Measurements from ENCODE around the gene TADA2B.

TADA2B gene

DNA sequence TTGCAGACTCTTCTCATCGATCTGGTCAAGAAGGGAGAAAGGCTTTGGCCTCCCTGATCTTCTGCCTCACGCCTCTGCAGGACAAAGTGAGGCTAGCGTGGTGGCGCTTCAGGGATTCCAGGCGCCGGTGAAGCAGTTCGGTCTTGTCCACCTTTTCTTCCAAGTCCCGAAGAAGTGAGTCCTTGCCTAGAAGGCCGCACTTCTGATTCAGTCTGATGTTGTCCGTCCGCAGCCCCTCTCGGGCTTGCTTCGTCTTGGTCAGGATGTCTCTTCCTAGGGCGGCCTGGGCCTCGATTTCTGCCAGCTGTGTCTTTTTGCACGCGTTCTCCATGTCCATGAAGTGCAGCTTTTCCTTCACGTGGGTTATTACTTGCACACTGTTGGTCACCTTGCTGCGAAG is 1.9 kb upstream of the TADA2B start:
- TF ChIP-seq, protein P1, sequence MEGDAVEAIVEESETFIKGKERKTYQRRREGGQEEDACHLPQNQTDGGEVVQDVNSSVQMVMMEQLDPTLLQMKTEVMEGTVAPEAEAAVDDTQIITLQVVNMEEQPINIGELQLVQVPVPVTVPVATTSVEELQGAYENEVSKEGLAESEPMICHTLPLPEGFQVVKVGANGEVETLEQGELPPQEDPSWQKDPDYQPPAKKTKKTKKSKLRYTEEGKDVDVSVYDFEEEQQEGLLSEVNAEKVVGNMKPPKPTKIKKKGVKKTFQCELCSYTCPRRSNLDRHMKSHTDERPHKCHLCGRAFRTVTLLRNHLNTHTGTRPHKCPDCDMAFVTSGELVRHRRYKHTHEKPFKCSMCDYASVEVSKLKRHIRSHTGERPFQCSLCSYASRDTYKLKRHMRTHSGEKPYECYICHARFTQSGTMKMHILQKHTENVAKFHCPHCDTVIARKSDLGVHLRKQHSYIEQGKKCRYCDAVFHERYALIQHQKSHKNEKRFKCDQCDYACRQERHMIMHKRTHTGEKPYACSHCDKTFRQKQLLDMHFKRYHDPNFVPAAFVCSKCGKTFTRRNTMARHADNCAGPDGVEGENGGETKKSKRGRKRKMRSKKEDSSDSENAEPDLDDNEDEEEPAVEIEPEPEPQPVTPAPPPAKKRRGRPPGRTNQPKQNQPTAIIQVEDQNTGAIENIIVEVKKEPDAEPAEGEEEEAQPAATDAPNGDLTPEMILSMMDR (IDR thresholded peaks at IDR 0.05; ENCODE audit: control extremely low read depth, extremely low read depth, low read depth, missing control alignments) = no peak
- DNase-seq (ENCODE audit: extremely low spot score) = no peak
- CTCF ChIA-PET = interaction anchor here (1.2 to 7.1 kb wide), 8 partner anchors 10 to 67 kb away, joined by 3 to 115 read pairs (median 17); partner anchors contain the start of gene GRPEL1
- POLR2A ChIA-PET = no interaction called here

DNA sequence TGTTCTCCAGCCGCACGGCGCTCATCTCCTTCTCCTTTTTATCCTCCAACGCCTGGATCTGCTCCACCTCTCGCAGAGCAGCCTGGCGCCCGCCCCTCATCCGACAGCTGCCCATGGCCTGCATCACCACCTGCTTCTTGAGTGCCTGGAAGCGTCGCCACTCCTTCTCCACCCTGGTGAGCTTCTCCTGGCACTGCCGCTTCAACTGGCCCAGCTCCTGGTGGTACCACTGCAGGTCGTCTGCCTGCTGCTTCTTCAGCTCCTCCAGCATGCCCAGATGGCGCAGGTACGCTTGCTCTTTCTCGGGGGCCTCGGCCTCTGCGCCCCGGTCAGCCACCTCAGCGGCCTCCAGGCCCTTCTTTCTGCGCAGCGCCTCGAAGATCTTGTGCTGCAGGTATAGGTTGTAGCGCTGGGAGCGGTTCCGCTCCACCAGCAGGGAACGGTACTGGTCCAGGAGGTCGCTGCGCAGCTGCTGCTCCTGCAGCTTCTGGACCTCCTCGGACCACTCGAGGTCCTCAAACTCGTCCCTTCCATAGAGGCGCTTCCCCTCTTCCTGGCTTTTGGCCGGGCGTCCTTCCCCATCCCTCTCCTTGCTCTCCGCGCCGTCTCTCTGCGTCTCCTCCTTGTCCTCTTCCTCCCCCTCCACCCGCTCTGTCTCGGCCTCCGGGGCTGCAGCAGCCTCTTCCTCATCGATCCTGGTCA is 1.2 kb upstream of the TADA2B start:
- ChIA-PET POLR2A (no interaction called here), CTCF (interaction anchor here (0.9 to 7.1 kb wide), 17 partner anchors 7 to 367 kb away, joined by 3 to 115 read pairs (median 6); partner anchors contain the start of gene GRPEL1)
- DNase-seq (ENCODE audit: extremely low spot score) = no peak
- TF ChIP-seq, protein P1 (IDR thresholded peaks at IDR 0.05; ENCODE audit: control extremely low read depth, extremely low read depth, low read depth, missing control alignments) = no peak

DNA sequence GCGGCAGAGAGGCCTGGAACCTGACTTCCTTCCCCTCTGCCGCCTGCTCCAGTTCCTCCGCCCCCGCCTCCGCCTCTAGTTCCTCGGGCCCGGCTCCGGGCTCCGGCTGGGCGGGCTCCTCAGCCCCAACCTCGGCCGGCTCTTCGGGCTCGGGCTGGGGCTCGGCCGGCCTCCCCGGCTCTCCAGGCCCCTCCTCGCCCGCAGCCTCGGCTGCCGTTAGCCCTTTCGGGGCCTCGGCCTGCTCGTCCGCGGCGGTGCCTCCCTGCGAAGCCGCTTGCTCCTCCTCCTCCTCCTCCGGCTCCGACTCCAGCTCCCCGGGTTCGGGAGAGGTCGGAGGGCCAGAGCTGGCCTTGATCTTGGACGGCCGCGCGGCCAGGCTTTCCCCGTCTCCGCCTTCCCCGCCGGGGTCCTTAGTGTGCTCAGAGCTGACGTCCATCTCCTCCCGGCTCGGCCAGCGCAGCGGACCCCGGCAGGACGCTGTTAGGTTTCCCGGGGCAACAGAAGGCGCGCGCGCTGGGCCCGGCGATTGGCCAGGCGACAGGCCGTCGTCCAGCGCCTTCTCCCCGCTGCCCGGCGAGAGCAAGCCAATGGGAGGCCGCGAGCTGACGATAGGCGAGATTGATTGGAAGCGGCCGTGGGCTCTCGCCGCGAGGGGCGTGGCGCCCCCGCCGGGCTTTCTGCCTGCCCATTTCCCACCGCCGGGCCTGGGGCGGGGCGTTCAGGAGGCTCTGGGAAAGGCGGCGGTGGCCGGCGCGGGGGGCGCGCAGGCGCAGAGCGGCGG is 479 bp upstream of the TADA2B start:
- CTCF ChIA-PET = interaction anchor here (0.7 to 7.1 kb wide), 30 partner anchors 8 to 368 kb away, joined by 3 to 115 read pairs (median 6); partner anchors contain the start of genes GRPEL1 and TBC1D14
- TF ChIP-seq, protein P1 (IDR thresholded peaks at IDR 0.05; ENCODE audit: control extremely low read depth, extremely low read depth, low read depth, missing control alignments) = peak; percentile 70
- POLR2A ChIA-PET = interaction anchor here (0.6 to 1.3 kb wide), 3 partner anchors 25 to 434 kb away, joined by 3 to 16 read pairs (median 5); partner anchors contain the start of gene GRPEL1
- peak; percentile 99 for DNase-seq (ENCODE audit: extremely low spot score)

- POLR2A ChIA-PET = interaction anchor here (1.1 to 1.3 kb wide), 2 partner anchors 24 to 27 kb away, joined by 3 read pairs; partner anchors contain the start of gene GRPEL1
- DNase-seq (ENCODE audit: extremely low spot score) = no peak
- TF ChIP-seq, protein P1 (IDR thresholded peaks at IDR 0.05; ENCODE audit: control extremely low read depth, extremely low read depth, low read depth, missing control alignments) = no peak
- CTCF ChIA-PET = interaction anchor here (1.0 to 7.1 kb wide), 12 partner anchors 12 to 70 kb away, joined by 3 to 115 read pairs (median 11); partner anchors contain the start of gene GRPEL1
These were observed 1.2 kb downstream of the TADA2B start for GRCh38 chr4:7044137-7044930.

DNA sequence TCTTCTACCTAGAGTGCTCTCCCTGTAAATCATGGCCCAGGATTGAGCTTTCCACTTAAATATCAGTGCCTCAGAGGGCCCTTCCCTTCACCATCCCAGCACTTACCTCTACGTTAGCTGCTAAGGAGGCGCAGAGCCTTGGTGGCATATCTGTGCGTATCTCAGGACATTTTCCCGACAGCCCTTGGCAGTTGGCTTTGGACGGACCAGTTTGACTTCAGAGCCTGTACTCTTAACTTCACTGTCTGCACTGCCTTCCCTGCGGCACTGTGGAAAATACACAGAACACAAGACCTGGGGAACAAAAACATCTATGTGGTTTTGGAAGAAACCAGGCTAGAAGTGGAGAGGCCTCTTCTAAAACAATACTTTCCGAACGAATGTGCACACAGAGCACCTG is 2.4 kb downstream of the TADA2B start:
- no peak for DNase-seq (ENCODE audit: extremely low spot score)
- ChIA-PET CTCF (interaction anchor here (0.9 to 7.1 kb wide), 7 partner anchors 17 to 137 kb away, joined by 3 to 115 read pairs (median 4); partner anchors contain the start of gene GRPEL1), POLR2A (interaction anchor here (0.7 kb wide), 1 partner anchor 146 kb away, joined by 4 read pairs; no protein-coding TSS in a partner anchor)
- TF ChIP-seq, protein P1 (IDR thresholded peaks at IDR 0.05; ENCODE audit: control extremely low read depth, extremely low read depth, low read depth, missing control alignments) = no peak

Data from GM10248 (cell line).